Testis (tissue), 3 donors: Measurements from ENCODE around the gene KIAA1210. TPM values are rescaled to one million over a fixed set of nuclear protein-coding genes. Genes with fewer than 3 reads are reported as not detected.
A peak's percentile ranks its signal among the peaks of the same experiment; 100 is the strongest.

Experiments
- DNase-seq: peaks from one replicate; pipeline ENCODE4 v3.0.0-alpha.2; 2019
- H3K27ac ChIP-seq, 2 donors: fragments of 200-600 bp; sonication (generic); one replicate each; pipeline ENCODE4 v1.5.1; 2019
- H3K27me3 ChIP-seq: fragments of 200-600 bp; sonication (generic); one replicate; pipeline ENCODE4 v1.5.1; 2019
- H3K36me3 ChIP-seq: fragments of 200-600 bp; sonication (generic); one replicate; pipeline ENCODE4 v1.5.1; 2017; ENCODE audit warnings: low read depth; ENCODE audit errors: missing control alignments
- H3K4me1 ChIP-seq: fragments of 200-600 bp; sonication (generic); one replicate; pipeline ENCODE4 v1.5.1; 2019
- H3K4me3 ChIP-seq, 2 donors: fragments of 200-600 bp; sonication (generic); one replicate each; pipeline ENCODE4 v1.5.1; 2017 to 2019
- H3K9me3 ChIP-seq: fragments of 200-600 bp; sonication (generic); one replicate; pipeline ENCODE4 v1.5.1; 2017
- CTCF ChIP-seq, 3 experiments: fragments of 450-650 bp in 2 of 3; fragments of 200-600 bp in 1 of 3; sonication (generic) in 1 of 3; IDR thresholded peaks; one replicate each; pipeline ENCODE4 v1.5.1; 2016 to 2019; ENCODE audit warnings: antibody characterized with exemption in 3 of 3, mild to moderate bottlenecking in 2 of 3, moderate library complexity in 1 of 3
- POLR2A ChIP-seq: fragments of 450-650 bp; IDR thresholded peaks from one replicate; pipeline ENCODE4 v1.6.1; 2017; ENCODE audit warnings: antibody characterized with exemption, mild to moderate bottlenecking, moderate library complexity
- WGBS, 2 donors: methylation state at CpG; one replicate each; pipeline ENCODE4 v1.1.5; 2018; 5-methylcytosine and 5-hydroxymethylcytosine counted together
- intact Hi-C: fragments of 100-400 bp; cut with DNase I; formaldehyde crosslinking; loops from one replicate; pipeline ENCODE4 v1.15.1; 2023; ENCODE audit warnings: low total_unique reads
- polyA plus RNA-seq: library from polyadenylated mRNA; stranded (reverse); fragments of 350-450 nt; fragmentation: Illumina TruSeq; extraction: RNeasy Lipid Tissue Mini Kit (QIAGEN cat#74804); gene quantifications from one replicate; pipeline ENCODE4 v1.2.3, GENCODE V29; 2014; ENCODE audit warnings: low read depth, low replicate concordance; ENCODE audit not compliant: insufficient read depth
- total RNA-seq, 2 donors: library from RNA; depleted of rRNA; stranded (reverse); fragments of >200 nt; gene quantifications; one replicate each; pipeline ENCODE4 v1.2.3, GENCODE V29; 2016

KIAA1210 gene
- total and polyA plus RNA-seq, 3 donors from 2014 or later, result 63.0 to 286 (median 245) TPM

- intact Hi-C loops, result no loop called here
- H3K4me3 ChIP-seq, result no peak overlapping the region
- H3K4me1 ChIP-seq, result no peaks in the 10 kb centered on the region
- no peak for TF ChIP-seq CTCF (IDR thresholded peaks at IDR 0.05)
- no peak for TF ChIP-seq POLR2A
- H3K27ac ChIP-seq, result no peak overlapping the region
- H3K36me3 ChIP-seq, result no peaks in the 10 kb centered on the region
- 46 to 61% methylated on average over 1 of the region's 1 CpG for WGBS, 2 donors
- no peak for DNase-seq
- H3K9me3 ChIP-seq, result no peaks in the 10 kb centered on the region
- no peaks in the 10 kb centered on the region for H3K27me3 ChIP-seq
Measured at GRCh38 chrX:119121341-119121740, 6.3 kb downstream of the KIAA1210 start.

GRCh38 chrX:119118780-119119395, 8.7 kb downstream of the KIAA1210 start:
- WGBS, 2 donors, result 30 to 38% methylated on average over 6 of the region's 6 CpGs
- no peaks in the 10 kb centered on the region for H3K36me3 ChIP-seq
- intact Hi-C loops, result no loop called here

GRCh38 chrX:119107206-119107605, 20.4 kb downstream of the KIAA1210 start:
- intact Hi-C loops, result no loop called here
- Histone ChIP-seq H3K27ac (no peak overlapping the region), H3K27me3 (no peaks in the 10 kb centered on the region), H3K9me3 (no peaks in the 10 kb centered on the region), H3K4me3 (no peak overlapping the region), H3K4me1 (no peaks in the 10 kb centered on the region), H3K36me3 (no peaks in the 10 kb centered on the region)
- TF ChIP-seq CTCF (IDR thresholded peaks at IDR 0.05) (no peak), POLR2A (no peak)
- no peak for DNase-seq

More at GRCh38 chrX:119118780-119119395, 8.7 kb downstream of the KIAA1210 start:
- no peaks in the 10 kb centered on the region for H3K27me3 ChIP-seq
- no peak overlapping the region for H3K27ac ChIP-seq
- TF ChIP-seq POLR2A (no peak), CTCF (IDR thresholded peaks at IDR 0.05) (peak; percentile 35 to 55 (median 54))
- H3K4me3 ChIP-seq, result no peak overlapping the region
- H3K4me1 ChIP-seq, result no peaks in the 10 kb centered on the region
- no peaks in the 10 kb centered on the region for H3K9me3 ChIP-seq
- DNase-seq, result peak; percentile 54

- no peaks in the 10 kb centered on the region for H3K36me3 ChIP-seq
- H3K27me3 ChIP-seq, result no peaks in the 10 kb centered on the region
- no peak overlapping the region for H3K4me3 ChIP-seq
- DNase-seq, result no peak
- intact Hi-C loops, result no loop called here
- H3K4me1 ChIP-seq, result no peaks in the 10 kb centered on the region
- no peaks in the 10 kb centered on the region for H3K9me3 ChIP-seq
- no peak overlapping the region for H3K27ac ChIP-seq
- no peak for TF ChIP-seq CTCF (IDR thresholded peaks at IDR 0.05)
Measured at GRCh38 chrX:119105826-119106225, 21.8 kb downstream of the KIAA1210 start.

- H3K4me1 ChIP-seq, result no peaks in the 10 kb centered on the region
- H3K27ac ChIP-seq, result no peak overlapping the region
- intact Hi-C loops, result no loop called here
- DNase-seq, result no peak
- no peak overlapping the region for H3K4me3 ChIP-seq
- H3K36me3 ChIP-seq, result no peaks in the 10 kb centered on the region
- no peaks in the 10 kb centered on the region for H3K27me3 ChIP-seq
- no peaks in the 10 kb centered on the region for H3K9me3 ChIP-seq
- WGBS, 2 donors, result 80 to 100% methylated on average over 1 of the region's 1 CpG
- TF ChIP-seq CTCF (IDR thresholded peaks at IDR 0.05), result no peak
- no peak for TF ChIP-seq POLR2A
Measured at GRCh38 chrX:119101168-119101567, 26.4 kb downstream of the KIAA1210 start.
